Endodermal cell (in vitro differentiated cells): ENCODE data around the gene NPBWR2. TPM values are rescaled to one million over a fixed set of nuclear protein-coding genes. Genes with fewer than 3 reads are reported as not detected.

ENCODE experiments used
- DNase-seq: peaks from one replicate; pipeline ENCODE4 v3.0.0-alpha.2; 2017
- H3K27ac ChIP-seq: 2 replicates; pipeline ENCODE4 v1.5.1; 2013; ENCODE audit warnings: mild to moderate bottlenecking, low read depth, low read length, moderate library complexity
- H3K27me3 ChIP-seq: 2 replicates; pipeline ENCODE4 v1.6.1; 2013; ENCODE audit warnings: mild to moderate bottlenecking, low read length, moderate library complexity; ENCODE audit not compliant: insufficient read depth, control insufficient read depth, poor library complexity, severe bottlenecking
- H3K36me3 ChIP-seq: 2 replicates; pipeline ENCODE4 v1.7.0; 2013; ENCODE audit warnings: mild to moderate bottlenecking, low read length, moderate library complexity; ENCODE audit not compliant: control insufficient read depth, insufficient read depth
- H3K4me1 ChIP-seq: one replicate; pipeline ENCODE4 v1.7.0; 2013; ENCODE audit warnings: low read length; ENCODE audit not compliant: control insufficient read depth, insufficient read depth
- H3K4me3 ChIP-seq: 2 replicates; pipeline ENCODE4 v1.5.1; 2013; ENCODE audit warnings: mild to moderate bottlenecking, low read length, moderate library complexity
- H3K9ac ChIP-seq: 2 replicates; pipeline ENCODE4 v1.6.1; 2013; ENCODE audit warnings: mild to moderate bottlenecking, low read length, moderate library complexity; ENCODE audit not compliant: poor library complexity, severe bottlenecking; ENCODE audit errors: extremely low read depth
- H3K9me3 ChIP-seq: 2 replicates; pipeline ENCODE4 v1.6.1; 2013; ENCODE audit warnings: mild to moderate bottlenecking, low read length, moderate library complexity; ENCODE audit not compliant: control insufficient read depth
- H3K27ac Mint-ChIP-seq: 2 replicates; pipeline ENCODE4 v1.8.0; 2020; ENCODE audit warnings: mixed read lengths
- H3K27me3 Mint-ChIP-seq: 2 replicates; pipeline ENCODE4 v1.8.0; 2021; ENCODE audit warnings: mild to moderate bottlenecking, mixed read lengths; ENCODE audit not compliant: insufficient read depth
- H3K36me3 Mint-ChIP-seq: 2 replicates; pipeline ENCODE4 v1.8.0; 2020; ENCODE audit warnings: low read depth, mixed read lengths
- H3K4me1 Mint-ChIP-seq: 2 replicates; pipeline ENCODE4 v1.8.0; 2020; ENCODE audit warnings: mixed read lengths
- H3K4me3 Mint-ChIP-seq: 2 replicates; pipeline ENCODE4 v1.8.0; 2020; ENCODE audit warnings: mild to moderate bottlenecking, moderate library complexity, mixed read lengths
- H3K9me3 Mint-ChIP-seq: 2 replicates; pipeline ENCODE4 v1.8.0; 2020; ENCODE audit warnings: mild to moderate bottlenecking, mixed read lengths
- CTCF ChIP-seq: fragments of 200-600 bp; sonication (generic); conservative IDR thresholded peaks from 2 replicates; pipeline ENCODE4 v1.5.0; 2021; ENCODE audit warnings: antibody characterized with exemption, mild to moderate bottlenecking
- WGBS, 2 experiments: methylation state at CpG; one replicate each; pipeline versions ENCODE4 v1.1.5 to v1.1.7; 2013; ENCODE audit warnings: missing lambda C conversion rate in 2 of 2, mixed read lengths in 1 of 2; ENCODE audit not compliant: insufficient coverage in 1 of 2, insufficient read length in 1 of 2; 5-methylcytosine and 5-hydroxymethylcytosine counted together
- total RNA-seq, 2 donors: library from RNA; stranded (reverse); fragmentation: NEBNext Ultra II Directional in 1 of 2; extraction: Animal tissue kit (Norgen Biotek cat#: 25700) in 1 of 2; gene quantifications; 2 replicates in 1 of 2; 3 replicates in 1 of 2; pipeline ENCODE4 v1.2.1, GENCODE V29; 2021

NPBWR2 gene
- total RNA-seq, 2 donors from 2014 or later, result not detected

GRCh38 chr20:64093013-64093503 lies 14.3 kb downstream of the NPBWR2 start:
- H3K9me3 Mint-ChIP-seq, result peaks cover 2% of the 10 kb centered on the region
- no peaks in the 10 kb centered on the region for H3K4me1 Mint-ChIP-seq
- peak; percentile 75 for DNase-seq
- no peak overlapping the region for H3K27ac ChIP-seq
- peaks cover 8% of the 10 kb centered on the region for H3K27me3 ChIP-seq
- H3K4me3 ChIP-seq, result no peak overlapping the region
- H3K27ac Mint-ChIP-seq, result no peak overlapping the region
- peaks cover 7% of the 10 kb centered on the region for H3K36me3 Mint-ChIP-seq
- TF ChIP-seq CTCF, result no peak
- peaks cover 9% of the 10 kb centered on the region for H3K27me3 Mint-ChIP-seq
- H3K4me3 Mint-ChIP-seq, result no peak overlapping the region
- no peak overlapping the region for H3K9ac ChIP-seq
- no peaks in the 10 kb centered on the region for H3K36me3 ChIP-seq
- 69 to 80% methylated on average over 6 to 9 of the region's 9 CpGs for WGBS, 2 experiments
- H3K9me3 ChIP-seq, result no peaks in the 10 kb centered on the region
- H3K4me1 ChIP-seq, result no peaks in the 10 kb centered on the region

DNA sequence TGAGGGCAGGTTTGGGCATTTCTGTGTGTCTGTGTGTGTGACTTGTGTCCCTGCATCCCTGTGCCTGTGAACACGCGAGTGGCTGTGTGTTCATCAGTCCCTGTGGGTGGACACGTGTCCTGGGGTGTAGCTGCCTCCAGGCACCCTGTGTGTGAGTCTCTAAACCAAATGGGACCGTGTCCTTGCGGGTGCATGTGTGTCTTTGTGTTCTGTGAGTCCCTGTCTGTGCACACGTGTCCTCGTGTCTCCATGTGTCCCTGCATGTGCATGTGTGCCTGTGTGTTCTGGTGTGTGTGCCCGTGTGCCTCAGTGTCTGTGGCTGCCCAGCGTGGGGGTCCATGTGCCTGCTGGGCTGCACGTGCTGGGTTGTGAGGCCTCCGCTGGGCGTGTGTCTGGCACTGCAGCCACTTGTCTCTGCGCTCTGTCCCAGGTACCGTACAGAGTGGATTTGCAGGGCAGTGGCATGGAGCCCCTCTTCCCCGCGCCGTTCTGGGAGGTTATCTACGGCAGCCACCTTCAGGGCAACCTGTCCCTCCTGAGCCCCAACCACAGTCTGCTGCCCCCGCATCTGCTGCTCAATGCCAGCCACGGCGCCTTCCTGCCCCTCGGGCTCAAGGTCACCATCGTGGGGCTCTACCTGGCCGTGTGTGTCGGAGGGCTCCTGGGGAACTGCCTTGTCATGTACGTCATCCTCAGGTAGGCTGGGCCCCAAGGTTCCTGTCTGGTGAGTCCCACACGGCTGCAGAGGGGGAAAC lies 14.9 kb downstream of the NPBWR2 start:
- no peaks in the 10 kb centered on the region for H3K4me1 ChIP-seq
- no peak for TF ChIP-seq CTCF
- Mint-ChIP-seq H3K4me3 (no peak overlapping the region), H3K4me1 (no peaks in the 10 kb centered on the region), H3K36me3 (peaks cover 7% of the 10 kb centered on the region), H3K27me3 (peaks cover 13% of the 10 kb centered on the region), H3K9me3 (peaks cover 2% of the 10 kb centered on the region), H3K27ac (no peak overlapping the region)
- no peak for DNase-seq
- H3K27me3 ChIP-seq, result peaks cover 11% of the 10 kb centered on the region
- H3K36me3 ChIP-seq, result no peaks in the 10 kb centered on the region
- no peak overlapping the region for H3K4me3 ChIP-seq
- no peak overlapping the region for H3K9ac ChIP-seq
- H3K9me3 ChIP-seq, result no peaks in the 10 kb centered on the region
- H3K27ac ChIP-seq, result no peak overlapping the region
- 86 to 91% methylated on average over 16 to 27 of the region's 27 CpGs for WGBS, 2 experiments

- Histone ChIP-seq H3K27ac (no peak overlapping the region), H3K36me3 (no peaks in the 10 kb centered on the region), H3K27me3 (peaks cover 11% of the 10 kb centered on the region), H3K9ac (no peak overlapping the region), H3K4me3 (no peak overlapping the region), H3K9me3 (no peaks in the 10 kb centered on the region), H3K4me1 (no peaks in the 10 kb centered on the region)
- Mint-ChIP-seq H3K27ac (no peak overlapping the region), H3K9me3 (peaks cover under 1% of the 10 kb centered on the region), H3K36me3 (peaks cover 5% of the 10 kb centered on the region), H3K4me1 (no peaks in the 10 kb centered on the region), H3K27me3 (peaks cover 14% of the 10 kb centered on the region), H3K4me3 (no peak overlapping the region)
- WGBS, 2 experiments, result 0 to 45% methylated on average over 1 to 16 of the region's 16 CpGs
- peak; percentile 68 for DNase-seq
- TF ChIP-seq CTCF, result no peak
Observed at GRCh38 chr20:64091770-64092169, 15.6 kb downstream of the NPBWR2 start.
